Activated CD4-positive, CD25-positive, alpha-beta regulatory T cell (primary cell): ENCODE data around the gene B4GALT3.

Experiments used
- DNase-seq, 4 experiments: peaks; one replicate each; lab custom pipeline; 2025; lab: John Stamatoyannopoulos, UW

The B4GALT3 gene

DNA sequence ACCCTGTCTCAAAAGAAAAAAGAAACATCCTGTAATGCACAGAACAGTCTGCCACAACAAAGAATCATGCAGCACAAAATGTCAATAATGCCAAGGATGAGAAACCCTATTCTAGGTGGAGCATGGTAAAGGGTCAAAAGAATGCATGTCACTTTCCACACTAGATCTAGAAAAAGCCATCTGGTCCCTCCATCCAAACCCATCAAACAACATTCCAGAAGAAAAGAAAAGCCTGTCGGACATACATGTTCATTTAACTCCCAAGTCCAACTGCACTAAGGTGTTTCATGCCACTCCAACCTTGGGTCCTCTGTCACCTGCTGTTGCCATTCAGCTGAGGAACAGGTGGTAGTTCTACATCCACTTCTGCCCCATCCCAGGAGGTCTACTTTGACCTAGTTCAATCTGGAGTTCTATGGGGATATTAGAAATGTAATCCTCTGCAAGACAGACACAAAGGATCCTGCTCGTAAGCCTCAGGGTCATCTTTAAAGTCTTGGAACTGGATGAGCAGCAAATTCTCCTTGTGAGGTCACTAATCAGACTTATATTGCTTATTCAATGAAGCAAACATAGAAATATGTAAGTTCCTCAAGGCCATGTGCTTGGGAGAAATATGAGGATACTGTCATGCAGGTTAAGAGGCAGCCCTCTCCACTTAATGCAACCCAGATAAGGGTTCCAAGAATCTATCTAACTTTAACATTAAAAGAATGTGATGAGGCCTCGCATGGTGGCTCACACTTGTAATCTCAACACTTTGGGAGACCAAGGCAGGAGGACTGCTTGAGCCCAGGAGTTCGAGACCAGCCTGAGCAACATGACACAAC is 48.5 kb downstream of the B4GALT3 start:
- DNase-seq: no peak

DNA sequence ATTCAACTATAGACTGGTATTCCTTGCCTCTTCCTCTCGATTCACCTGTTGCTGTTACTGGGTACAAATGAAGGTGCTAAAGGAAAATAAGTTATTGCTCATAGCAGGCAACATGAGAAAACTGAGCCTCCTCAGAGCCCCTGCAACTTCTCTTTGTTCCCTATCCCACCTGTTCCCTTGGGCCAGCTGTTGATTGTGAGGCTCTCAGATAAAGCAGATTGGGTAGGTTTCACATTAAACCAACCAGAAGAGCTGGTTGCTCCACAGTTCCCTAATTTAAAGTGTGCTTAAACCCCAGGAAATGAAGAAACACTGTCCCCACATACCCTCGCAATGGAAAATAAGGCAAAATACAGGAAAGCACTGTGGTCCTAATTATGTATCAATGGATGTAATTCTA is 49.7 kb downstream of the B4GALT3 start:
- no peak for DNase-seq

DNA sequence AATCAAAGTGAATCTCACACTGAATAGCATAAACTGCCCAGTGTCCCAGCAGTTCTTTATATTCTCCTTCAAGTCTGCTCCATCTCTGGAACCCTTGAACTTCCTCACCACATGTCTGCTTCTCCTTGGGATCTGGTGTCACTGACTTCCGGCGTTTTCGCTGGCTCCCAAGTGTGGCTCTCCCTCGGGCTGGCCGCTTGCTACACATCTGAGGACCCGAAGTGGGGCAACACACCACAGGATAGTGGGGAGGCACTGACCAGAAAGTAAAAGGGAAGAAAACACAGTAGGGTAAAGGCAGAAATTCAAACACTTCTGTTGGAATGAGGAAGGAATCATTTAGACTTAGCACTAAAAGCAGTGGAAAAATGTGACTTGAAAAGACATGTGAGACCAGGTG is 54.3 kb downstream of the B4GALT3 start:
- no peak for DNase-seq

DNA sequence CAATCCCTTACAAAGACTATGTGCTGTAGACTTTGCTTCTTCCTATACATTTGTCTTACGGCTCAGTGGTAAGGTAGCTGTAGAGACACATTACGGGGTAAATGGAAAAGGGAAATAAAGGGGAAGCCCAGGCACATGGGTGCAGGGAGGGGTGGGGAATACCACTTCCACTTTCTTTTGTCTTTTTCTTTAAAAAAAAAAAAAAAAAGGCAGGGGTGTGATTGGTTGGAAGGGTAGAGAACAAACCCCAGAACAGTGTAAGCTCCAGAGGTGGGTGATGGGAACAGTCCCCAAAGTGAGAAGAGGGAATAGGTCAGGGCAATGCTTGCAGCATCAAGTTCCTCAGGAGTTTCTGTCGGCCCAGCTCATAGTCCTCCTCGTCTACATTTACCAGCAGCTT is 55.5 kb downstream of the B4GALT3 start:
- no peak for DNase-seq
